Left renal pelvis (tissue), 4 donors: ENCODE measurements around the gene IL17REL. TPM values are rescaled to one million over a fixed set of nuclear protein-coding genes. Genes with fewer than 3 reads are reported as not detected.

Source experiments
- DNase-seq, 4 donors: peaks; one replicate each; pipeline ENCODE4 v3.0.0-alpha.2; 2013; ENCODE audit warnings: low read depth in 4 of 4, low spot score in 3 of 4
- polyA plus RNA-seq, 4 donors: library from polyadenylated mRNA; unstranded; fragments of 120-200 nt; gene quantifications; one replicate each; pipeline ENCODE4 v1.2.1, GENCODE V29; 2013; ENCODE audit not compliant: insufficient read length in 4 of 4

The IL17REL gene
- under 1 TPM in 3 of 4 donors, not detected in 1; 0.04 to 0.07 (median 0.05) TPM for polyA plus RNA-seq

DNA sequence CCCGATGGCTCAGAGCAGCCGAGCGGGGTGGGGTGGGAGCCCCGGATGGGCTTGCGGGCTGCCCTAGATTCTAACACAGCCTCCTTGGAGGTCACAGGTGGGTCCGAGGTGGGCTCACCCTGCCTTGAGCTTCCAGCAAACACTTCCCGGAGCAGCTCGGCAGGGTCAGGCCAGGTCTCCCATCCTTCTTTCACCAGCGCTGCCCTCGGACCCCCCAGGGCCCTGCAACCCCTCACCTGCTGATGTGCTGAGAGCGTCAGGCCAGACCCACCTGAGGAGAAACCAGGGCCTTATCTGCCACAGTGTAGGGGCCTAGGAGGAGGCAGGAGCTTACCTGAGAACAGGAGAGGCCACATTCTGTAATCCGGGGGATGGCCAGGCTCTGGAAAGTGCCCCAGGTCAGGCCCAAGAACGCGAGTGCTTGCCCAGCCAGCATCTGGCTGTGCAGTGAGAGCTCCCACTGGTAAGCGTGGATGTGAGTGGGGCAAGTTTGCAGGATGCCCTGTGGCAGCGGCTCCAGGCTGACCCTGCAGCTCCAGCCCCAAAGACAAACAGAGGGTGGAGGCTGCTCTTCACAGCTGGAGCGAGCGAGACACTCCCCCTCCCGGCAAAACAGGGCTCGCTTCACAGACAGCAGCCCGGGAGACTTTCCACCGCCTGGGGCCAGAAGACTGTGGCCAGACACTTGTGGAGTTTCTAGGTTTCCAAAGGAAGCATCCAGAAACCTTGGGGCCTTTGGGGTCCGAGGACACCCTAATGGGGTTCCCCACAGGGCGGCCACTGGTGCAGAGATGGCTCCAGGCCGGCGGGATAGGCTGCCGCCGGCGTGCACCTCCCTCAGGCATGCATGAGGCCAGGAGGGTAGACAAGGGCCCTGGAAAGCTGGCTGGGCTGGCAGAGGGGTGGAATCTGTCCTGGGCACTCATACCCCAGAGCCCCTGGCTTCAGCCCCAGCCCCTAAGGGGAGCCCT is at the start of gene IL17REL:
TSS of gene IL17REL (minus strand) at position 555 of the 971 bp plus-strand sequence. CDS start at position 436, 119 bp downstream.
- DNase-seq = no peak

DNA sequence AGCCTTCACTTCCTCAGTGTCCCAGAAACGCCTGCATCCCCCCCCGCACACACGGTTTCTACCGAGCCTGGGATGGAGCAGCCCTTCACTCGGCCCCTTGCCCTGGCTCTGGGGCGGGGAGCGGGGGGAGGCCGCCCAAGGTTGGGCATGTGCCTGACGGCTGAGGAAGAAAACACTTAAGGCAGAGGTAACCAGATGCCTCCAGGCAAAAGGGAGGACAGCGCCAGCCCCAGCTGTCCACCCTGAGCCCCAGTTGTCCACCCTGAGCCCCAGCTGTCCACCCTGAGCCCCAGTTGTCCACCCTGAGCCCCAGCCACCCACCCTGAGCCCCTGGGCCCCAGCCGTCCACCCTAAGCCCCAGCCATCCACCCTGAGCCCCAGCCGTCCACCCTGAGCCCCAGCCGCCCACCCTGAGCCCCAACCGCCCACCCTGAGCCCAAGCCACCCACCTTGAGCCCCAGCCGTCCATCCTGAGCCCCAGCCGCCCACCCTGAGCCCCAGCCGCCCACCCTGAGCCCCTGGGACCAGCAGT is 49.3 kb upstream of the IL17REL start:
- DNase-seq = no peak

DNA sequence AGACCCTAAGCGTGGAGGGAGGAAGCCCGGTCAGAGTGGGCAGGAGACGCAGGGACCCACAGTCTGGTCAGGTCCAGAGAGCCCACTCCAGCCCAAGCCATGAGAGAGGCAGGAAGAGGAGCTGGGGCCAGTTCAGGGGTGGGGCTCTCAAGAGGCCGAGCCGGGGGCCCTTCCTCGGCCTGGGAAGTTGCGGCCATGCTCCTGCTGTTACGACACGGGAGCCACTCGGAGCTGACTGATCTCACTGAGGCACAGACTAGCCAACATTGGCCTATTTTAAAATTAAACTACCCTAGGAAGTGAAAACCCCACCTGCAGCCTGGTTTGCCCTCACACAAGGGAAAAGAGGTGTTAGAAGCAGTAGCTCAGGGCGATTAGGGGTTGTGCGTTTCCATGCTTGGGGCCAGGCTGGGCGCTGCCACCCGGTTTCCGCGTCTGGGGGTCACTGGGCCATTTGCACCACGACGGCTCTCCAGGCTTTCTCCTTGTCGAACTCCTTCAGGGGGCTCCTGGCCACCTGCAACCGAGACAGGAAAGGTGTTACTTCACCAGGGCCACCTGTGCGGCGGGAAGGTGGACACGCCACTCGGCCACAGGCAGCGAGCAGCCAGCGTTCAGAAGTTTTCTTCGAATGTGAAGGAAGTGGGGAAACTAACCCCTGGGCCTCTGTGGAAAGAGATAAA is 48.7 kb upstream of the IL17REL start:
- no peak for DNase-seq

DNA sequence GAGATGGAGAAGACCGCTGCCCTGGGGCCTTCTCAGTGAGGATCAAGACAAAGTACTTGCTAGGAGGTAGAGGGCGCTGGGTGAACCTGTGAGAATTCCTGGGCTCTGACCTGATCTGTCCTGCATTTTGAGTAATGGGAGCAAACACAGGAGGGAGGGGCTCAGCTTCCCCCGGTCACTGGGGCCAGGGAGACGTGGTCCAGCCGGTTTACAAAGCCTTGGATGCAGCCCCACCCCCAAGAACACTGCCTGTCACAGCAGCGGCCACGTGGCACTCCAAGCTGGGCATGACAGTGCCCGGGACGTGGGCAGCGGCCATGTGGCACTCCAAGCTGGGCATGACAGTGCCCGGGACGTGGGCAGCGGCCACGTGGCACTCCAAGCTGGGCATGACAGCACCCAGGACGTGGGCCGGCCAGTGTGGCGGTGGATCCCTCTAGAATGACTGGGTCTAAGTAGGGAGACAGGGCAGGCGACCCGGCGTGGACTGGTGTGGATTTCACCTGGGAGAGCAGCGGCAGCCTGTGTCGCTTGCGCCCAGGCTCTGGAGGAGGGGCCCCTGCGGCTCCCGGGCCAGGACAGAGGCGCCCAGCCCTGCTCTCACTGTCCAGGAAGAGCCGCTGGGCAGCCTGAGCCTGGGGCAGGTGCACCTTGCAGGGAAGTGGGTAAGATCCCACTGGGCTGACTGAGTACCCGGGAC is 48.0 kb upstream of the IL17REL start:
- DNase-seq = no peak

DNA sequence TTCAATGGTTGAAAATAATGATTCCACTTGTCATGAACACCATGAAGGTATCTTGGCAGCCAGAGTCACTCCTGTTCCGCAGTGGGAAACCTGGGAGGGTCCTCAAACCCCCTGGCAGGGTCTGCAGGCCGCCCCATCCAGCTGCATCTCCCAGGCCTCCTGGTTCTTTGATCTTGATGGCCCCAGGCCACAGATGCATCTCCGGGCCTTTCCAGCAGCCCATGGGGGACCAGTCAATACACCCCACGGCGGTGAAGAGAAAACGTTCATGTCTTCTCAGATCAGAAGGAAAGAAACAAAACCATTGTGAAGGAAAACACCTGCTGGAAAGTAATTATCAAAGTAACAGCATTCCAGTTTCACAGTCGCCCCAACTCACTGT is 47.3 kb upstream of the IL17REL start:
- DNase-seq = no peak

DNA sequence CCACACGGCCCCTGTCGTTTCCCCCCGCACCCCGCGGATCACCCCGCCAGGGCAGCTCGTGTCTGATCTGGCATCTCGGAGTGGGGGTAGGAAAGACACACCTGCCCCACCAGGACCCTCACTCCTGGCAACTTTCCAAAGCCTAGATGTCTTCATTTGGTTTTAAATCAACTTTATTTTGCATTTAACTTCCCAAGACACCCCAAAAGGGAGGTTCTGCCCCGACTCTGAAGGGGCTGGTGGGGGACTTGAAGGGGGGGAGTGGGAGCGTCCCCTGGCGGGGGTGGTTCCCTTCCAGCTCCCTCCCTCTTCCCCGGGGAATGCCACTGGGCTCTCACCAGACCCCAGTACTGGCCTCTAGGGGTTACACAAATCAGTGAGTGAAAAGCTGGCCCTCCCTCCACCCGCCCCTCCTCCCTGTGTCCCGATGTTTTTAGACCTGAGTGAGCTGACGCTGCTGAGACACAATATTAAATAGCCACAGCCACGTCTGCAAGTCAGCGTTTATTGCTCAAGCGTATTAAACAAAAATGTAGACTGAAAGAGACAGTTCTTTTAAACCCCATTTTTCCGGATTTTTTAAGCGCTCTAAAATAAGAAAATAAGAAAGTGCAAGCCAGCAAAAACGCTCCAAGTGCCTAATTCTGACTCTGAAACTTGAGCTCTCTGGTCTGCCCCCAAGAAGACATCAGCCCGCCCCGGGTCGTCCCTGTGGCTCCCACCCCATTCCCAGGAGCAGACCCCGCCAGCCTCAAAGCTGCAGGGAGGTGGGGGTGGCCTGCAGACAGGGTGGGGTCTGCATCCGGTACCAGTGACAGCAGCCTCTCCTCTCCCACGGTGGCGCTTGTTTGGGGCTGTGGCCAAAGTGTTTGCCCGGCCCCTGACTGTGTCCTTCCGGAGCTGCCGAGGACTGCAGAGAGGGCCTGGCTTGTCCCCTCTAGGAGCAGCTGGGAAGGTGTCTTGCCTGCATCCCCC is 46.6 kb upstream of the IL17REL start:
- peak in 1 of 4 donors; percentile 37 for DNase-seq

DNA sequence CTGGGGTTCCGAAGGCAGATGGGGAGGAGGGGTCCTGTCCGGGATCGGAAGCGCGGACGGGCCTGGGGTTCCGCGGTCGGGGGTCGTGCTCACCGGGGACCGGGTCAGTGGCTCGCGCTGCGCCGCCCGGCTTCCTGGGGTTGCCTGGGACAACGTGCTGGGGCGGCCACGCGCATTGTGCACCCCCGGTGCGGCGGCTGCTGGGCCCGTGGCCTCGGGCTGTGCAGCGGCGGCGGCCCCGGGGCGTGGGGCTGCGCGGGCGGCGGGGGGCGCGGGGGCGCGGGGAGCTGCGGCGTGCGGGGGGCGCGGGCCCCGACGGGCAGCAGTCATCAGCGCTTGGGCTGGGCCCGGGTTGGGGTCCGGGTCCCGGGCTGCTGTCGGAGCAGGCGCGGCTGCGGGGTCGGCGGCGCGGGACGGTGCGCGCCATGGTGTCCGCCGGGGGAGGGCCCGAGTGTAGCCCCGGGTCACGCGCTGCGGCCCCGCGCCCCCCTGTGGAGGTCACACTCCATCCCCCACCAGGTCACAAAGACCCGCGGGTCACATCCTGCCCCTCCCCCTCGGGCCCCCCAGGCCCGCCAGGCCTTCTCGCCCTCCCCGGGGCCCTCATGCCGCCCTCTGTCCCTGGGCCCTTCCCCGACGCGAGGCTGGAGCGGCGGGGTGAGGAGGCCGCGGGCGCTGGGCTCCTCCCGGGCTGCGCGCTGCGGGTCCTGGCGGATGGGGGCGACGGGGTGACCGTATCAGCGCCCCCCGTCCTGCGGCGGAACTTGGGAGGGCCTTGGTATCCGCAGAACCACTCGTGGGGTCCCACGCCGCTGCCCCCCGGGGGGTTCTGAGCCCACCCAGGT is 45.7 kb upstream of the IL17REL start, which contains the start of gene TTLL8:
TSS of gene TTLL8 (minus strand) at position 238 of the 845 bp plus-strand sequence.
- no peak for DNase-seq

DNA sequence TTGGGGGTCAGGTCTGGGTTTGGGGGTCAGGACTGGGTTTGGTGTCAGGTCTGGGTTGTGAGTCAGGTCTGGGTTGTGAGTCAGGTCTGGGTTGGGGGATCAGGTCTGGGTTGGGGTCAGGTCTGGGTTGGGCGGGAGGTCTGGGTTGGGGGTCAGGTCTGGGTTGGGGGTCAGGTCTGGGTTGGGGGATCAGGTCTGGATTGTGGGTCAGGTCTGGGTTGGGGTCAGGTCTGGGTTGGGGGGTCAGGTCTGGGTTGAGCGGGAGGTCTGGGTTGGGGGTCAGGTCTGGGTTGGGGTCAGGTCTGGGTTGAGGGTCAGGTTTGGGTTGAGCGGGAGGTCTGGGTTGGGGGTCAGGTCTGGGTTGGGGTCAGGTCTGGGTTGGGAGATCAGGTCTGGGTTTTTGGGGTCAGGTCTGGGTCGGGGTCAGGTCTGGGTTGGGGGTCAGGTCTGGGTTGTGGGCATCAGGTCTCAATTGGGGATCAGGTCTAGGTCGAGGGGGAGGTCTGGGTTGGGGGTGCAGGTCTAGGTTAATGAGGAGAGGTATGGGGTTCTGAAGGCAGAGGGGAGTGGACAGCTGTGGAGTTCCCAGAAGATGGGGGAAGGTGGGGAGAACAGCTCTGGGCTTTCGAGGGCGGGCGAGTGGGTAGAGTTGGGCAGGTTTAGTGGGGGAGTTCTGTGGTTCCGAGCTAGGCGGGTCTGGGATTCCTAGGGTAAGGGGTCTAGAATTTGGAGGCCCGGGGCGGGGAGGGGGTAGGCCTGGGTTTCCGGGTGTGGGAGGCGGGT is 44.9 kb upstream of the IL17REL start:
- DNase-seq = no peak

DNA sequence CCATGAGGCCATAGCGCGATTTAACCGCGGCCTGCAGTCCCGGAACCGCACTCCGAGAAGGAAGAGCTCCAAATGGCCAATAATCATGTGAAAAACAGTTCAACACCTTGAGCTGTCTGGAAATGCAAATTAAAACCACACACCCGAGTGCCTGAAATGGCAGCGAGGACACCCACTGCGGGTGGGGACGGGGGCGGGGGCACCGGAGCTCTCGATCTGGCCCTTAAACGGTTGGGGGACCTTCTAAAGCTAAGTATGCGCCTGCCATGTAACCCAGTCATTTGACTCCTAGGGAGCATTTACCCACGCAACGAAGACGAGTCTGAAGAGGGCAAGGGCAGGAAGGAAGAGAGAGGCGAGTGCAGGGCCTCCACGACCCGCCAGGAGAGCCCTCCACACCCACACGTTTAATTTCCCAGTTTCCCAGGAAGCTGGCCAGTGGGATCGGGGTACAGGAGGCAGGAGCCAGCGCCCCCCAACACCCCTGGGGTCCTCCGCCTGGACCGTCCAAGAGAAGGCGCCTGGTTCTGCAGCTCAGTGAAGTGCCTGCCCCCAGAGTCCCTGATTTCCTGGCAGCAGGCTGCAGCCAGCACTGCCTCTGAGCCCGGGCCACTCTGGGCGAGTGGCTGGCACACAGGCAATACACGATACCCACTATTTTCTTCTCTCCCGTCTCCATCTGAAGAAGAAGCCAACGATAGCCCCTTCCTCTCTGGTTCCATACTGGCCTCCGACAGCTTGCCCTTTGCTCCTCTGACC is 43.8 kb upstream of the IL17REL start:
- DNase-seq = no peak

DNA sequence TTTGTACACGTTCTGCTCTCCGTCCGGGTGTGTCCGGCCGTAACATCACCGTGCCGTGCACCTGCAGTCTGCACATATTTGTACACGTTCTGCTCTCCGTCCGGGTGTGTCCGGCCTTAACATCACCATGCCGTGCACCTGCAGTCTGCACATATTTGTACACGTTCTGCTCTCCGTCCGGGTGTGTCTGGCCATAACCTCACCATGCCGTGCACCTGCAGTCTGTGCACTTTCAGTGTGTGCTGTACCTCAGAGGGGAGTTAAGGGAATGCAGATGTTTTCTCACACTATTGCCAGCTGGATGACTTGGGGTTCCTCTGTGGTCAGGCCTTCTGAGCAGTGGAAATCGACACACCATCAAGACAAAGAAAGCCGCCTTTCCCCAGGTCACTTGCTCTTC is 41.3 kb upstream of the IL17REL start:
- no peak for DNase-seq

DNA sequence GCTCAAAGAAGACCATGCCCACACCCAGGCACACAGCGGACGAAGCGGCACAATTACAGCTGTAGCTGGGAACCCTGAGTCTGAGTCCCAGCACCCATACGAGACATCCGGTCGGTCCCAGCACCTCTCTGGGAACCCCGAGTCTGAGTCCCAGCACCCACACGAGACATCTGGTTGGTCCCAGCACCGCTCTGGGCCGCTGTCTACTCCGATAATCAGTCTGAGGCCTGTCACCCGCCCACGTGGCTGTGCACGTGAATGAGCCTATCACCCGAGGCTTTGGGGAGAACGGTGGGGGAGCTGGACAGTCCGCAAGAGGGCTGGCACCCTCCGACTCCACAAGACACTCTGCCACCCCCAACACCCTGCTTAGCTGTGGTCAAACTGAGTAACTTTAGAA is 39.4 kb upstream of the IL17REL start:
- no peak for DNase-seq

DNA sequence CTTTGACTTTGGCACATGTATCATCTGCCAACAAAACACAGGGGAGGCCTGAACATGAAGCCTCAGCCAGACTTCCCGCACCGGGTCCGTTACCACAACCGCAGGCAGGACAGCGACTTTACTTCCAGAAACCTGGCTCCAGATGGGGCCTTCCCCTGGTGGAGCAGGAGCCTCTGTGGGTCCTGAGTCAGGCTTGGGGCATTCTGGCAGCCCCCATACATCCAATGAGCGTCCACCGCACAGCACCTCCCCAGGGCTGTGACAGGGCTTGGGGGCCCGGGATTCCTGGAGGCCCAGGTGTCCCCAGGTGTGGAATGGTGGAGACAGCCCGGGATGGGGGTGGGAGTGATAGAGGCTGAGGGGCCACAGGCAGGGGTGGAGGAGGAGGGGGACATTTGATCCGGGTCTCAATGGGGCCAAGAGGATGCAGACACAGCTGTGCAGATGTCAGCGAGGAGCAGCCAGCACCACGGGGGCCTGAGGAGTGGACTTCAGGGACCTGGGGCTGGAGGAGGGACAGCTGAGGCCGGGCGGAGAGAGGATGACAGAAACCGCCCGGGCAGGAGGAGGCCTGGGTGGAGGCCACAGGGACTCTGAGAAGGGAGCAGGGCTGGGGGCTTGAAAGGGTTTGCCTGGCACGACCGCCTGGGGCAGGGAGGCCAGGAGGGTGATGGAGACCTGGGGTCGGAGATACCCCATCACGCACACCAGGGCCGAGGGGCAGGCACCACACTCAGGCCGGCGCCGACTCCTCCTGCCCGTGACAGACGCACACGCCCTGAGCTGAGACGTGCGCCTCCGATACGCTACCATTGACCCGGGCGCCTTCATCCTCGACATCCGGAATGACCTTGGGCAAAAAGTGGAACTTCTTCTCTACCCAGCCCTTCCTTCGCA is 37.0 kb upstream of the IL17REL start:
- no peak for DNase-seq

DNA sequence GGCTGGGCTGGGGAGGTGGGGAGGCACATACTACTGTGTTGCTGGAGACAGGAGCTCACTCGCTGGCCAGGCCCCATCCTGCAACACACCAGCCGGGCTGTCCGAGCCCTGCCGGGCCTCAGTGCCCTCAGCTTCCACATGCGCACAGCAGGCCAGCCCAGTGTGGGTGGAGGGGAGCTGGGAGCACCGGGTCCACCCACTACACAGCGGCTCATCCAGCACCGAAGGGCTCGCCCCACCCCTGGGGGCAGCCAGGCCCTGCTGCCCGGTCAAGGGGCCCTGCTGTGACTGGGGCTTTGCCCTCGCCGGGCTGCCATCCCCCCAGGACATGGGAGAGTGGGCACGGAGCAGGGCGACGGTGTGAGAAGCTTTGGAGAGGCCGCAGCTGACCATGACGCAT is 36.3 kb upstream of the IL17REL start:
- no peak for DNase-seq

DNA sequence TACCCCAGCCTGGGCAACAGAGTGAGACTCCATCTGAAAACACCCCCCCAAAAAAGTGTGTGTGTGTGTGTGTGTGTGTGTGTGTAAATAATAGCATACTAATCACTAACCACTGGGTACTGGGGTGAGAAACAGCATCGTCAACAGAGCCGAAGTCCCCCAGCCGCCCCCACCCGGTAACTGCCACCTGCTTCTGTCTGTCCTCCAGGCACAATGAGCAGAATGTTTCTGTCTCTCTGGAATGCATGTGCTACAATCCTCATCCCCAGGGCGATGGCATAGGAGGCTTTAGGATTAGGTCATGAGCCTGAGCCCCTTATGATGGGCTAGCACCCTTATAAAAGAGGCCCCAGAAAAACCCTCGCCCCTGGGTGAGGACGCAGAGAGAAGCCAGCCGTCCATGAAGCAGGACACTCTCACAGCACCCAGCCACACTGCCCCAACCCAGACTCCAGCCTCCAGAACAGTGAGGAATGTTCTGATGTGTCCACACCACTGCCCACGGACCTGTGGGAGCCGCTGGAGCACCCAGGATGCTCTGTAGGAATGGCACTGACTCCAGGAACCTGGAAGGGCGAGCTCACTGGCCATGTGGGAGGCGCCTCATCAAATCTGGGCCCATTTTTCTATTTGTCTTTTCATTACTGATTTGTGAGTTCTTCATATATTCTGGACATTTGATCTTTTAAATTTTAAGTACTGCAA is 35.6 kb upstream of the IL17REL start:
- DNase-seq = no peak

DNA sequence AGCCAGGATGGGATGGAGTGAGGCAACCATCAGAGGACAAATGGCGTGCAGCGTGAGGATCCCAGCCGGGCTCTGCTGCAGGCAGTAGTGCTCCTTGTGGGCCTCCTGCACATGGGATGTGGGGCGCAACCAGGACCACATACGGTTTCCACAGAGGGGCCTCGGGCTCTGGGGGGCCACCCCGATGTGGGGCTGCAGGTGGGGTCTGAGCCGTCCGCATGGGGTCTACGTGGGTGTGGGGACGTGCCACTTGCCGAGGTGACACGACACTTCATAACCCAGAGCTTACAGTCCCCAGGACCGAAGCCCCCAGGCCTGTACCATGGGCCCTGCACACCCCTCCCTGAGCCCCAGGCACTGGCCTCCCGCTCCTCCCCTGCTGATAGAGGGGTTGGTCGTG is 34.8 kb upstream of the IL17REL start:
- DNase-seq = no peak
